OCI-LY3 (cell line): ENCODE measurements around the gene C16orf92.
"Not testable (repeated sequence)": the region's sequence is repeated elsewhere in the genome, so short reads cannot be mapped to it uniquely, and the experiment has no call there.

Source experiments
- H2AFZ ChIP-seq: fragments of 200-600, 300-600 bp; shearing (Covaris generic); 2 replicates; pipeline ENCODE4 v1.6.0; 2014; ENCODE audit warnings: antibody characterized with exemption, low read depth, low read length
- H3K27ac ChIP-seq: fragments of 200-600, 300-600 bp; sonication (generic); 2 replicates; pipeline ENCODE4 v1.5.1; 2014; ENCODE audit warnings: mild to moderate bottlenecking, low read length, moderate library complexity, mixed read lengths
- H3K27me3 ChIP-seq: fragments of 200-600, 300-600 bp; sonication (generic); 2 replicates; pipeline ENCODE4 v1.6.1; 2014; ENCODE audit warnings: low read depth, low read length, mixed read lengths
- H3K36me3 ChIP-seq: fragments of 200-600, 300-600 bp; sonication (generic); replicated peaks from 2 replicates; pipeline ENCODE3; 2014; ENCODE audit warnings: low read depth, low read length, mixed read lengths
- H3K4me1 ChIP-seq: fragments of 300-600, 200-600 bp; sonication (generic); 2 replicates; pipeline ENCODE4 v1.6.1; 2014; ENCODE audit warnings: low read length, mixed read lengths
- H3K4me2 ChIP-seq: fragments of 200-600, 300-600 bp; sonication (generic); 2 replicates; pipeline ENCODE4 v1.6.1; 2014; ENCODE audit warnings: low read length, mixed read lengths
- H3K4me3 ChIP-seq: fragments of 300-600, 200-600 bp; sonication (generic); 2 replicates; pipeline ENCODE4 v1.5.1; 2014; ENCODE audit warnings: antibody characterized with exemption, mild to moderate bottlenecking, low read length, moderate library complexity
- H3K79me2 ChIP-seq: fragments of 300-600, 200-600 bp; shearing (Covaris generic); 2 replicates; pipeline ENCODE4 v1.6.1; 2014; ENCODE audit warnings: mild to moderate bottlenecking, low read length, mixed read lengths
- H3K9ac ChIP-seq: fragments of 300-600, 200-600 bp; shearing (Covaris generic); 2 replicates; pipeline ENCODE4 v1.6.0; 2014; ENCODE audit warnings: mild to moderate bottlenecking, low read length, moderate library complexity
- H3K9me3 ChIP-seq: fragments of 200-600, 300-600 bp; shearing (Covaris generic); 2 replicates; pipeline ENCODE4 v1.6.1; 2014; ENCODE audit warnings: low read length, mixed read lengths; ENCODE audit not compliant: insufficient read depth
- H4K20me1 ChIP-seq: fragments of 200-600, 300-600 bp; sonication (generic); 2 replicates; pipeline ENCODE4 v1.6.1; 2016; ENCODE audit warnings: low read length, mixed read lengths; ENCODE audit not compliant: insufficient read depth
- EZH2phosphoT487 ChIP-seq: fragments of 200-600 bp; shearing (Covaris generic); IDR thresholded peaks from 2 replicates; pipeline ENCODE4 v1.6.1; 2018; ENCODE audit warnings: antibody characterized with exemption, mixed run types, low read depth
- TF ChIP-seq, protein P1 (sequence below): fragments of 200-600, 300-600 bp; sonication (generic); IDR thresholded peaks from 2 replicates; pipeline ENCODE4 v1.5.1; 2014; ENCODE audit warnings: antibody characterized with exemption, low read length, low read depth

C16orf92 gene

GRCh38 chr16:30040221-30040620, 17.2 kb downstream of the C16orf92 start:
- H3K27ac ChIP-seq, result no peak overlapping the region

DNA sequence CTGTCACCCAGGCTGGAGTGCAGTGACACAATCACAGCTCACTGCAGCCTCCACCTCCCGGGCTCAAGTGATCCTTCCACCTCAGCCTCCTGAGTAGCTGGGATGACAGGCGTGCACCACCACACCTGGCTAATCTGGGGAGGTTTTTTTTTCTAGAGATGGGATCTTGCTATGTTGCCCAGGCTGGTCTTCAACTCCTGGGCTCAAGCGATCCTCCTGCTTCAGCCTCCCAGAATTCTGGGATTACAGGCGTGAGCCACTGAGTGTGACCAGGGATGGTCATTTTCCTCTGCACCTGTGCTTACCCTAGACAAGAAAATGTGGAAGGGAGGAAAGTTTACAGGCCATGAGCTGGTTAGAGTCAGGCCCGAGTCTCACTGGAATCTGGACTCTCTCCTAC, 17.7 kb downstream of the C16orf92 start:
- H2AFZ ChIP-seq, H3K9me3 ChIP-seq, H3K4me2 ChIP-seq, H3K27me3 ChIP-seq, H3K27ac ChIP-seq, H3K9ac ChIP-seq, H4K20me1 ChIP-seq, H3K4me3 ChIP-seq, H3K36me3 ChIP-seq, H3K79me2 ChIP-seq, H3K4me1 ChIP-seq: not testable (repeated sequence)

More at GRCh38 chr16:30040221-30040620, 17.2 kb downstream of the C16orf92 start:
- Histone ChIP-seq H3K9ac (no peak overlapping the region), H3K9me3 (no peaks in the 10 kb centered on the region), H3K4me2 (no peak overlapping the region), H3K4me3 (no peak overlapping the region), H3K36me3 (no peaks in the 10 kb centered on the region), H3K79me2 (no peaks in the 10 kb centered on the region), H4K20me1 (no peaks in the 10 kb centered on the region), H2AFZ (no peak overlapping the region), H3K27me3 (no peaks in the 10 kb centered on the region), H3K4me1 (peaks cover 2% of the 10 kb centered on the region)
- TF ChIP-seq, protein P1, sequence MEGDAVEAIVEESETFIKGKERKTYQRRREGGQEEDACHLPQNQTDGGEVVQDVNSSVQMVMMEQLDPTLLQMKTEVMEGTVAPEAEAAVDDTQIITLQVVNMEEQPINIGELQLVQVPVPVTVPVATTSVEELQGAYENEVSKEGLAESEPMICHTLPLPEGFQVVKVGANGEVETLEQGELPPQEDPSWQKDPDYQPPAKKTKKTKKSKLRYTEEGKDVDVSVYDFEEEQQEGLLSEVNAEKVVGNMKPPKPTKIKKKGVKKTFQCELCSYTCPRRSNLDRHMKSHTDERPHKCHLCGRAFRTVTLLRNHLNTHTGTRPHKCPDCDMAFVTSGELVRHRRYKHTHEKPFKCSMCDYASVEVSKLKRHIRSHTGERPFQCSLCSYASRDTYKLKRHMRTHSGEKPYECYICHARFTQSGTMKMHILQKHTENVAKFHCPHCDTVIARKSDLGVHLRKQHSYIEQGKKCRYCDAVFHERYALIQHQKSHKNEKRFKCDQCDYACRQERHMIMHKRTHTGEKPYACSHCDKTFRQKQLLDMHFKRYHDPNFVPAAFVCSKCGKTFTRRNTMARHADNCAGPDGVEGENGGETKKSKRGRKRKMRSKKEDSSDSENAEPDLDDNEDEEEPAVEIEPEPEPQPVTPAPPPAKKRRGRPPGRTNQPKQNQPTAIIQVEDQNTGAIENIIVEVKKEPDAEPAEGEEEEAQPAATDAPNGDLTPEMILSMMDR, result no peak
- no peak for TF ChIP-seq EZH2phosphoT487

GRCh38 chr16:30041841-30042240, 18.8 kb downstream of the C16orf92 start:
- no peak overlapping the region for H2AFZ ChIP-seq
- H3K9ac ChIP-seq, result no peak overlapping the region
- H3K27me3 ChIP-seq, result peaks cover 5% of the 10 kb centered on the region
- H3K4me1 ChIP-seq, result no peaks in the 10 kb centered on the region
- no peak overlapping the region for H3K4me3 ChIP-seq
- H3K4me2 ChIP-seq, result no peak overlapping the region
- H3K79me2 ChIP-seq, result no peaks in the 10 kb centered on the region
- H3K9me3 ChIP-seq, result no peaks in the 10 kb centered on the region
- H3K27ac ChIP-seq, result no peak overlapping the region
- no peaks in the 10 kb centered on the region for H3K36me3 ChIP-seq
- no peaks in the 10 kb centered on the region for H4K20me1 ChIP-seq
- TF ChIP-seq, protein P1, result peak; percentile 47
- TF ChIP-seq EZH2phosphoT487, result no peak

GRCh38 chr16:30046178-30046577, 23.2 kb downstream of the C16orf92 start:
- no peaks in the 10 kb centered on the region for H4K20me1 ChIP-seq
- H3K27ac ChIP-seq, result no peak overlapping the region
- no peak overlapping the region for H3K9ac ChIP-seq
- TF ChIP-seq, protein P1, result no peak
- no peak for TF ChIP-seq EZH2phosphoT487
- H3K79me2 ChIP-seq, result no peaks in the 10 kb centered on the region
- no peaks in the 10 kb centered on the region for H3K4me1 ChIP-seq
- no peak overlapping the region for H2AFZ ChIP-seq
- H3K9me3 ChIP-seq, result no peaks in the 10 kb centered on the region
- H3K36me3 ChIP-seq, result no peaks in the 10 kb centered on the region
- no peak overlapping the region for H3K4me2 ChIP-seq
- H3K27me3 ChIP-seq, result peaks cover 7% of the 10 kb centered on the region
- H3K4me3 ChIP-seq, result no peak overlapping the region

GRCh38 chr16:30046588-30046987, 23.6 kb downstream of the C16orf92 start:
- no peak for TF ChIP-seq EZH2phosphoT487
- TF ChIP-seq, protein P1, result no peak
- no peak overlapping the region for H3K4me2 ChIP-seq
- H3K4me1 ChIP-seq, result no peaks in the 10 kb centered on the region
- no peak overlapping the region for H2AFZ ChIP-seq
- peaks cover 7% of the 10 kb centered on the region for H3K27me3 ChIP-seq
- no peaks in the 10 kb centered on the region for H3K79me2 ChIP-seq
- H3K27ac ChIP-seq, result no peak overlapping the region
- H4K20me1 ChIP-seq, result no peaks in the 10 kb centered on the region
- no peaks in the 10 kb centered on the region for H3K9me3 ChIP-seq
- H3K4me3 ChIP-seq, result no peak overlapping the region
- no peak overlapping the region for H3K9ac ChIP-seq
- no peaks in the 10 kb centered on the region for H3K36me3 ChIP-seq
